GM21528 (cell line): ENCODE measurements around the gene GOLGA8J.
"Not testable (repeated sequence)": the region's sequence is repeated elsewhere in the genome, so short reads cannot be mapped to it uniquely, and the experiment has no call there.

Experiments used
- ATAC-seq: cut with Tn5 transposase; IDR thresholded peaks from one replicate; pipeline ENCODE4 v1.9.1; 2021; ENCODE audit warnings: mild to moderate bottlenecking, moderate library complexity; ENCODE audit not compliant: unreplicated experiment, low FRiP score

Gene GOLGA8J

GRCh38 chr15:30072630-30073029, 10.1 kb upstream of the GOLGA8J start:
- no peak for ATAC-seq

GRCh38 chr15:30073915-30074314, 8.8 kb upstream of the GOLGA8J start:
- no peak for ATAC-seq

GRCh38 chr15:30080816-30081215, 1.9 kb upstream of the GOLGA8J start:
- not testable (repeated sequence) for ATAC-seq

GRCh38 chr15:30097827-30098226, 15.1 kb downstream of the GOLGA8J start:
- not testable (repeated sequence) for ATAC-seq

GRCh38 chr15:30102890-30103289, 20.1 kb downstream of the GOLGA8J start:
- ATAC-seq = not testable (repeated sequence)

- not testable (repeated sequence) for ATAC-seq
Observed at GRCh38 chr15:30103941-30104507, 21.3 kb downstream of the GOLGA8J start.

GRCh38 chr15:30110591-30110990, 27.8 kb downstream of the GOLGA8J start:
- ATAC-seq = not testable (repeated sequence)

GRCh38 chr15:30130066-30130465, 47.3 kb downstream of the GOLGA8J start:
- ATAC-seq = not testable (repeated sequence)

GRCh38 chr15:30134751-30135150, 52.0 kb downstream of the GOLGA8J start, which contains the start of gene GOLGA8T:
Gene GOLGA8T, plus strand, starts transcription at chr15:30135051. Its CDS starts 98 bp downstream, at chr15:30135149.
- ATAC-seq = not testable (repeated sequence)
